GM04503 (cell line): ENCODE results near the gene SETX.

Experiments used
- DNase-seq: peaks from one replicate; pipeline ENCODE4 v3.0.0-alpha.2; 2012; ENCODE audit warnings: low read depth

The SETX gene

DNA sequence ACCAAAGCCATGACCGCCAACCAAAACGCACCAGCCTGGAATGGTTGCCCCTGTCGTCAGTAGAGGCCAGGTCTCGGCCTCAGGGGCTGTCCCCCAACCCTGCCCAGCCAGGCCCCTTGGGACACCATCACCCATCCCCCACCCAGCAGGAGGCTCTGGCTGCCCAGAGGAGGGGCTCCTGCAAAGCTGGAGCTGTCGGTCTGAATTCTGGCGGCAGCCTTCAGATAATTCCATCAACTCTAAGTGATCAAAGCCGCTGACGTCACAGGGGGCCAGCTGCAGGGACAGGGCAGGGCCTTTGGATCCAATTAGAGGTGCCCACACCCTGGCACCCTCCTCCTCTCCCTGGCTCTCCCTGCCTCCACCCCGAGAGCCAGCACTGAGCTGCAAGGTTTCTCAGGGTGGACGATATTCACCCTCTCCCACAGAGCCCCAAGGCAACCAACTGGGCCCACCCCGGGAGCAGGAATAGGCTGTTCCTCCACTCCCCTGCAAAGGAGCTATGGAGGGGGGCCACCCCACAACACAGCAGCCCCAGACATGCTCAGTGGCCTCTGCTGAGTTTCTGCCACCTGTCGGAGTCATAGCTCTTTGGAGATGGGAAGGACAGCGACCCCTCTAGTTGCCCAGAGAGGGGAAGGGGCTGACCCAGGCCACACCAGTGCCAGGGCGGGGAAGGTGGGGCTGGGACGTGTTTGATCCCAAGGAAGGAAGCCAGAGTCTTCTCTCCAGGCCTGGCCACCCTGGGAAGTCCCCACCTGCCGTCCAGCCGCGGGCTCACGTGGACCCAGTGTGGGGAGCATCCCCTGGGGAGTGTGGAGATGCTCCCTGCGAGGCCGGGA, 114.6 kb downstream of the SETX start:
- DNase-seq, result no peak

DNA sequence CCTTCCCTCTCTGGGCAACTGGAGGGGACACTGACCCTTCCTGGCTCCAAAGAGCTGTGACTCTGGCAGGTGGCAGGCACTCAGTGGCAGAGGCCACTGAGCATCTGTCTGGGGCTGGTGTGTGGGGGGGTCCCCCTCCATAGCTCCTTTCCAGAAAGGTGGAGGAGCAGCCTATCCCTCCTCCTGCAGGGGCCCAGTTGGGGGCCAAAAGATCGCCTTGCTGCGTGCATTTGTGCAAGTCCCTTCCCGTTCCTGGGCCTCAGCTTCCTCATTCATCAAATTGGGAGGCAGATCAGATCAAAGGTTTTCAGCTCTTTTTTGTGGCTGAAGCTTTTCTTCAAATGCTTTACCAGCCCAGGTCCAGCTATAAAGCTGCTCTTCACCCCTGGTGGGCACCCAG, 115.3 kb downstream of the SETX start:
- DNase-seq, result no peak

DNA sequence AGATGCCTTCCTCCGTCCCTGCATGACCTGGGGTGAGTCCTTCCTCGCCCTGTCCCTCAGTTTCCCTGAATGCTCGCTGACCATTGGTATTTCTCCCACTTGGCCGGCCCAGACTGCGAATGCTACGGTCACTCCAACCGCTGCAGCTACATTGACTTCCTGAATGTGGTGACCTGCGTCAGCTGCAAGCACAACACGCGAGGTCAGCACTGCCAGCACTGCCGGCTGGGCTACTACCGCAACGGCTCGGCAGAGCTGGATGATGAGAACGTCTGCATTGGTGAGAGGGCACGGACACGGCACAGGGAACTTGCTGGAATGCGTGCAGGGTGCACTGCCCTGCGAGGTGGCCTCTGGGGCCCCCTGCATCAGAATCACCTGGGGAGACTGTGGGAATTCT, 115.8 kb downstream of the SETX start:
- no peak for DNase-seq

DNA sequence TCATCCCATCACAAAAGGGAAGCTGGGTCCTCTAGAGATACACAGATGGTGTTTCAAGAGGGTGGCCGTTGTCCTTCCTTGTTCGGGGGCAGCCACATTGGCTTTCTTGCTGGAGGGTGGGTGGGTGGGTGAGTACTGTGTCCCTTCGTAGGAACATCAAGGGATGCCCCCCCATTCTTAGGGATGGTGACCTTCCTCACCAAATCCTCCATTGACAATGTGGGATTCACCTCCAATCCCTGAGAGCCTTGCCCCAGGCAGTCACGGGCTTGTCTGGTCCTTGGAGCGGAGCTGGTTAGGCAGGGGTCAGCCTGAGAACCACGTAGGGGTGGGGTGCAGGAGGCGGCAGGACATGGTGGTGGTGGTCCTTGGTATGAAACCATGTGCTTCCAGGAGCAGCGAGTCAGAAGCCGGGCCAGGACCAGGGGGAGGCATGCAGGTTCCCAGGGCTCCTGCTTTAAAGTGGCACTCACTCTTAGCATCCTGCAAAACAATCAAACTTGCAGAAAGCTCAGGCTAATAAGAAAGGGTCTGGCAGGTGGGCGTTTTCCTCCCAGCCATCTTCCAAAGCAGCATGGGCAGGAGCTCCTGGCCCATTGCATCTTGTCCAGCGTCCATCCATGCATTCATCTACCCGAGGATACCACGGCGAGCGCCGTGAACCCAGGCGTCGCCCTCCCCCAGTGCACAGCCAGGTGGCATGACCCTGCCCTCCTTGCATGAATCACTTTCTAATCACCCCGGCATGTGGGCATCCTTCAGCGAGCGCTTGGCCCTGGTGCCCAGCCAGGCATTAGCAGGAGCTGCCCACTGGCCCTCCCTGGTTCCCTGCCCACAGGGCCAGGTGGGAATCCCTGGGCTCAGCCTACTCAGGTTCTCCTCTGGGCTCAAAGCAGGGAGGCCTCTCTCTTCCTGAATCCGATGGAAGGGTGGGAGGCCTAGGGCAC, 116.5 kb downstream of the SETX start:
- no peak for DNase-seq

DNA sequence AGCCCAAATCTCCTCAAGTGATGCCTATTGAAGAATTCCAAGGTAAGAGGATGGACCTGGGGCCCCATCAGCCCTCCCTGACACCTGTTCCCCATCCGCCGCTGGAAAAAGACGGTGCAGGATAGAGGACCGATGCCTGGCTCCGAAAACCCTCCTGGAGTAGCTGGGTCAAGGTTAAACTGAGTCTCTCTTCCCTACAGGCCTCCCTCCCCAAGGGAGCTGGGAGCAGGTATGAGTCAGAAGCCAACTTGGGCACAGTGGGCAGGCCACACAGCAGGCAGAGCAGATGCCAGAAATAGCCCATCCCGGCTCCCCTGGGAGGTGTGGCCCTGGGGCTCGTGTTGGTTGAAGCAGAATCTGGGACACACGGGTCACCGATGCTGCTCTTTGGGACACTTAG, 117.3 kb downstream of the SETX start:
- DNase-seq, result no peak

DNA sequence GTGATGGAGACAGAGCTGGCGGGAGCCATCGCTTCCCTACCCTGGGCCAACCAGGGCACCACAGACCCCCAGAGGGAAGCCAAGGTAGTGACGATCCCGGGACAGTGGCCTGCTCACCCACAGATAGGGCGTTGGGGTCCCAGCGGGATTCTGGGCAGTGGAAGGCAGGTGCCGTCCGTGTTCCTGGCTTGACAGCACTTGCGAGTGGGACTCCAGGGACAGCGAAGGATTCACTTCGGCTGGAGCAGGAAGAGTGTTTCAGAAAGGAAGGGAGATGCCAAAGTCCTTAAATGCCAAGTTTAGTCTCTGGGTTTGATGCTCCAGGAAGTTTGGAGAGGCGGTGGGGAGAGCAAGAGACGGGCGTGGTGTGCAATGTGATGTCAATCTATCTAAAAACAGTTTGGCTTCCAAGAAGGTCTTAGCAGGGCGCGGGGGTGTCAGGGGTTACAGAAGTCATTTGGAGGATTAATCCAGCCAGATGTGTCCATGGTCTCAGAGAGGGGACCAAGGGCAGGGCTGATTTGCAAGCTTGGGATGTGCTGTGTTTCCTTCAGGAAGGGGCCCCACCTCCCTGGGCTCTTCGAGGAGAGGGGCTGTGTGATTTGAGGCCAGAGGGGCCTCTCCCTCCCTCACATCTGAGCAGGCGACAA, 118.0 kb downstream of the SETX start:
- no peak for DNase-seq

DNA sequence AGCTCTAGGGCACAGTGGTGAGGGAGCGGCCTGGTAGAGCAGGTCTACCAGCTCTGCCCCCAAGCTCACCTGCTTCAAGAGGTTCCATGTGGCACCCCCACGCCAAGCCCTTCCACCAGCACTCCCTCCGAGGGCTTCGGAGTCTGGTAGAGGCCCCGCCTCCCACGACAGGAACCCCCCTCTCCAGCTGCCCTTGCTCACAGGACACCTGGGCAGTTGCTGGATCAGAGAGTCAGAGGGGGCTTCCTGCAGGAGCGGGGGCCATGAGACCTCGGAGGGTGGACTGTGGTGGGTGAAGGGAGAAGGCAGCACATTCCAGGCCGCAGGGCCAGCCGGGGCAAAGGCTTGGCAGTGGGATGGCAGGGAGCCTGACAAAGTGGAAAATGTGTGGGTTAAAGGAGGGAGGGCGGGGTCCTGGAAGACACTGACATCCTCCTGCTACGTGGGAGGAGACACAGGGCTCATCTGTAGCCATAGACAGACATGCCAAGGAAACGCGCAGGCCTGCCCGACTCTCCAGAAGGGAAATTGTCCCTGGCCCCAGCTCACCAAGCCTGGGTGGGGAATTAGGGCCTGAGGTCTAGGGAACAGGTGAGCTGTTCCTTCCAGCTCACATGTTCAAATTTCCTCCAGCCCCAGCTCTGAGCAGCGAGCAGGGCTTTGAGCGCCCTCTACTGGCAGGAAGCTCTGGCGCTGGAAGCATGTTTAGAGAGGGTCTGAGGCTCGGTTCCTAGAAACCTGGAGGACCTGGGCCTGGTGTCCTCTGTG, 118.7 kb downstream of the SETX start:
- DNase-seq, result no peak

DNA sequence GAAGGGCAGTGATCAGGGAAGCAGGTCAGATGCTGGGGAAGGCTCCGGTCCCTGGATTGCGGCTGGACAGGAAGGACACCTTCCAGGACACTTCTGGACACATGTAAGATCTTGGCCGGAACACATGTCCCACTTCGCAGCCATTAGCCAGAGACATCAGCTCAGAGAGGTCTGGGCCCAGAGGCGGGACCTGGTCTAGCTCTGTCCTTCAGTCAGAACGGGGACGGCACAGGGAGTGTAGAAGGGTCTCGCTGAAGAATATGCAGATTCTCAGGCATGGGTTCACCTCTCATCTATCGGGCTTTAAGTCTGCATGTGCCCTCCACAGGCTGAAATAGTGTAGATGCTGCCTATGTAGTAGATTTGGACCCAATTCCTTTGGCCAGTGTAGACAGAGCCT, 119.7 kb downstream of the SETX start:
- no peak for DNase-seq

DNA sequence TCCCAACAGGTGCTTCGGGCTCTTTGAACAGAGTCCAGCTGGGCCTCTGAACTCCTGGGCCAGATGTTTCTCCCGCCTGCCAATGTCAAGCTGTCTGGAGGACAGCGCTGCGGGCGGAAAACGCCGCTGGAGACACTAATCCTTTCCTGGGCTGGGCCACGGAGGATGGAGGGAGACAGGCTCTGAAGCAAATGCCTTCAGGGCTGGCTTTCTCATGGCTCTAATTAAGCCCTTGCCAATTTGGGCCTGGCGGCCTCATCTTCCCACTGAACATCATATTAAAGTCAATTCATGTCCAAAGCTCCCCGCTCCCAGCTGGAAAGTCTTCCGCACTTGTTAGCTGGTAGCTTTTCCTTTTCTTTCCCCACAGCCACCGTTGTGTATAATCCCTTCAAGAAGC, 120.3 kb downstream of the SETX start:
- DNase-seq, result no peak

DNA sequence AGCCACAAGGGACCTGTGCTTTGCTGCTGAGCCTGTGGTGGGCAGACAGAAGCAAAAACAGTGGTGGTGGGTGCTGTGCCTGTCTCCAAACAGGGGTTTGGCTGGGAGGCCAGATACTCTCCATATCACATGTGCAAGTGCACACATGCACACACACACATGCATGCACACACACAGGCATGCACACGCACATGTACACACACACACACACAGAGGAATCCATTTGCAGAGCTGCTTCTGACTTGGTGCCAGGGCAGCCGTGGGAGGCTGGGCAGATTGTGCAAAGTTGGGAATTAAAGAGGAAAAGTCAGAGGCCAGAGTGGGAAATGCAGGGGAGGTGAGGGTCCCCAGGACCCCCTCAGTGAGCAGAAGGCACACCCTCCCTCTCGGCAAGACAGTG, 121.6 kb downstream of the SETX start:
- DNase-seq, result no peak

DNA sequence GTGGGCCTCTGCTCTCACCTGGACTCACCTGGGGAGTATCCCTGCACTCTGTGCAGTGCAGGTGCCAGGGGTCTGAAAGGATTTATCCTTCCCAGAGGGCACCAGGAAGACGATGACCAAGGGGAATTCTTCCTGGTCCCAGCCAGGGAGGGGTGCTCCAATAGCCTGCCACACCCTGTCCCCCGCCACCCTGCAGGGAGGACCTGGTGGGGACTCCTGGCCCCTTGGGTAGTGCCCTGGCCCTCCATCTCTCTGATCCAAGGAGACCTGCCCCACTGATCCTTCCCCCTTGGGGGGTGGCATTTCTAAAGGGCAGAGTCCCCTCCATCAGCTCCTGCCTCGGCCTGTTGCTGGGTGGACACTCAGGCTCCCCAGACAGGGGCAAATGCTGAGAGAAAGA, 122.3 kb downstream of the SETX start:
- no peak for DNase-seq

DNA sequence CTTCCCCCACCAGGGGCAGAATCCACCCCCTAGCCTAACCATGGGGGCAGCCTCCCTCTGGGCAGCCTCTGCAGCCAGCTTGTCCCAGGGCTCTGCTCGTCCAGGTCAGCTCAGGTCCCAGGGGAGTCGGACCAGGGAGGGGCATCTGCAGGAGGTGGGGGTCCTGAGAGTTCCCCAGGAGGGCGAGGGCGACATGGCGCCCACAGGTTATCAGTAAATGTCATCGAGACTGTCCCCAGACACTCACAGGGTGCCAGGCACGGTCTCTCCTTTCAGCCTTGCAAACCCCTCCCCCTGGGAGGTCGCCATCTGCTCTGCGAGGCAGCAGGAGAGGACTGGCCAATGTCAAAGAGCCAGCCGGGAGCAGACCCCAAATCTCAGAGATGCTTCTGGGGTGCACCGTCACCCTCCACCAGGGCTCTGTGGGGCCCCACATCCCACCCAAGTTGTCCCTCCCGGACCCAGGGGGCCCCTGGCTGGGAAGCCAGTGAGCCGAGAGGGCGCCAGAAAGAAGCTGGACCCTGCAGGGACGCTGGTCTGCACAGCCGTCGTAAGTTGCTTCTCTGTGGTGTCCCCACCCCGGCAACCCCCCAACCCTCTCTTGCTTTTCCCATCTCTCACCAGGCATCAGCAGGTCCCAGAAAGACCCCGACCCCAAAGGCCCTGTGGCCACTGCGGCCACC, 123.6 kb downstream of the SETX start:
- no peak for DNase-seq

DNA sequence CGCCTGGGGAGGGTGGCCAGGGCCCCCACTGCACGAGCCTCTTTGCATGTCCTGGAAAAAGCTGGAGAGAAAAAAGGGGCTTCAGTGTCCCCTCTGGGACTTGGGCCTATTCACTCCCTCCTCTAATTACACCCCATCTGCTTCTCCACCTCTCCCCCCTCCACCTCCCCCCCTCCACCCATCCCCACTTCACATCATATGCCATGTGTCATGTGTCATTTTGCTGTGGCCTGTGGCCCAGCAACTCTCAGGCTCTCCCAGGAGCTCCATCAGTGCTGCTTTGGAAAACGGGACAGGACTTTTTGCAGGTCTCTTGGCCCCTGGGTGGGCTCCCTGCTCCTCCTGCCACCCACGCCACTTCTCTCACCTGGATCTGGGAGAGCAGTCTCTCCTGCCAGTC, 124.2 kb downstream of the SETX start:
- DNase-seq, result no peak

DNA sequence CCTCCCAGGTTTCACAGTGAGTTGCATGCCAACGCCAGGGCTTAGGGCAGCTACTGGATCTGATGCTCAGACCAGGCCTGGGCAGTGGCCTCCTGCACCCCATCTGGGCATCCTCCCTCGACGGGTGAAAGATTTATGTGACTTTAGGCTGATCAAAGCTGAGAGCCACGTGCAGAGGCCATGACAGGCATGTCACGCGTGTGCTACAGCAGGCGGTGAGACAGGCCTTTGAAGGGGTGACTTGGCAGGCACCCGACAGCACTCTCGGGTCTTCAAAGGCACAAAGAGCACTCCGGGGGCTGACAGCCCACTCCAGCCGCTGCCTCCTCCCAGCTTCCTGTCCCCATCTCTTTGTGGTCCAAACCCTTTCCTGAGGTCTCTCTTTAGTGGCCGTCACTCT, 126.7 kb downstream of the SETX start:
- DNase-seq, result no peak

DNA sequence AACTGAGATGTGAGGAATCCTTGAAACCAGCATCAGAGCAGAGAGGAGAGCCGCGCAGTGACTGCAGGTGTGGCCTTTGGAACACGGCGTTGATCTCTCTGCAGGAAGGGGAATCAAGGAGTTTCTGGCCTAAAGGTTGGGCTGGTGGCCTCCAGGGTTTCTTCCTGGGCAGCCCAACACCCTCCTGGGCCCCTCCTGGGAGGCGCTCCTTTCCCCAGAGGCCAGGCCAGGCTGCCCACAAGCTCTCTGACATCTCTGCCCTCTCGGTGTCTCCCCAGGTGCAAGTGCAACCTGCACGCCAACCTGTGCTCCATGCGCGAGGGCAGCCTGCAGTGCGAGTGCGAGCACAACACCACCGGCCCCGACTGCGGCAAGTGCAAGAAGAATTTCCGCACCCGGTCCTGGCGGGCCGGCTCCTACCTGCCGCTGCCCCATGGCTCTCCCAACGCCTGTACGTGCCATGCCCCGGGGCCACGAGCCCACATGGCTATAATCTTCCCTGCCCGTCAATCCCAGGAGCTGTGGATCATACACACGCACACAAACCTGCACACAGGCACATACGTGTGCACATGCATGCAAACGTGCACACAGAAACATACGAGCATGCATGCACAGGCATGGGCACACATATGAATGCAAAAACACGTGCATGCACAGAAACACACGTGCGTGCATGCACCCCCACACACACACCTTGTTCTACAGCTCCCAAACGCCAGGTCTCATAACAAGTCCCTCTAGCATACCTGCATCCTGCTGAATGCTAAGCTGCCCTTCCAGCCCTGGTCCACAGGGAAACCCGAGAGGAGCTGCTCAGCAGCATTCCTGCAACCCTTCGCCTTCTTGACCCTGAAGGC, 128.0 kb downstream of the SETX start:
- DNase-seq, result no peak

DNA sequence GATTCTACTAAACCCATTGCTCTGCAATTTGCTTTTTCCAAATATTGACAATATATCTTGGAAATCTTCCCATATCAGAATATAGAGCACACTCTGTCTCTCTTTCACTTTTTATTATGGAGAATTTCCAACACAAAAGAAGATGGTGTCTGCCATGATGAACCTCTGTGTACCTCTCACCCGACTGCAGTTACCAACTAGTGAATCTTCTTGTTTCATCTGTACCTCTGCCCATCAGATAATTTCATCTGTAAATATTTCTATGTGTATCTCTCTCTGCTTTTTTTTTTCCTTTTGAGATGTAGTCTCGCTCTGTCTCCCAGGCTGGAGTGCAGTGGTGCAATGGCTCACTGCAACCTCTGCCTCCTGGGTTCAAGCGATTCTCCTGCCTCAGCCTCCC, 130.1 kb downstream of the SETX start:
- DNase-seq, result no peak

DNA sequence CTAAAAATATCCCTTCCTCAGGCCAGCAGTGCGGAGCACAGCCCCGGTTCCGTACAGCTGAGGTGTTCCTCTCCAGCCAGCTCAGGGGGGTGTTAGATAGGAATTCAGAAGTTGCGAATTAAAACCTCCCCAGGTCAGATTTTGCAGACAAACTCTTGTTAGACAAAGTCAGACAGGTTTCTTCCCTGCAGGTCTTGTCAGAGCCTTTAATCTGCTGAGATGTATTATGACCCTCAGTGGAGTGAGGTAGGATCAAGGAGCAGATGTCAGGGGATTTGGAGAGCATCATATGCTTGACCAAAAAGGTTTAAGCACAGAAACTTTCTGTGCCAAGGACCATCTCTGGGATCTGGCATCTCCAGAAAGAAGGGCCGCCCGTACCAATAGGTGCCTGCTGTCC, 132.8 kb downstream of the SETX start:
- no peak for DNase-seq

DNA sequence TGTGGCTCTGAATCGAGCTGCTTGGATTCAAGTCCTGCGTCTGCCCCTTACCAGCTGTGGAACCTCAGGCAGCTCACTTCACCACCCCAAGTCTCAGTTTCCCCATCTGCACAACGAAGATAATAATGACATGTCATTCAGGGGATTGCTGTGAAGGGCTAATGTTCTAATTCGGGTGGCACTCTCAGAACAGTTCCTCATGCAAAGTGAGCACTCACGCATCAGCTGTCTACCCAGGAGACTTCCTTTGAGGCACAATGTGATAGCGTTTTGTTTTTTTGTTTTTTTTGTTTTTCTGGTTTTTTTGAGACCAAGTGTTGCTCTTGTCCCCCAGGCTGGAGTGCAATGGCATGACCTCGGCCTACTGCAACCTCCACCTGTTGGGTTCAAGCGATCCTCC, 136.6 kb downstream of the SETX start:
- DNase-seq, result no peak

DNA sequence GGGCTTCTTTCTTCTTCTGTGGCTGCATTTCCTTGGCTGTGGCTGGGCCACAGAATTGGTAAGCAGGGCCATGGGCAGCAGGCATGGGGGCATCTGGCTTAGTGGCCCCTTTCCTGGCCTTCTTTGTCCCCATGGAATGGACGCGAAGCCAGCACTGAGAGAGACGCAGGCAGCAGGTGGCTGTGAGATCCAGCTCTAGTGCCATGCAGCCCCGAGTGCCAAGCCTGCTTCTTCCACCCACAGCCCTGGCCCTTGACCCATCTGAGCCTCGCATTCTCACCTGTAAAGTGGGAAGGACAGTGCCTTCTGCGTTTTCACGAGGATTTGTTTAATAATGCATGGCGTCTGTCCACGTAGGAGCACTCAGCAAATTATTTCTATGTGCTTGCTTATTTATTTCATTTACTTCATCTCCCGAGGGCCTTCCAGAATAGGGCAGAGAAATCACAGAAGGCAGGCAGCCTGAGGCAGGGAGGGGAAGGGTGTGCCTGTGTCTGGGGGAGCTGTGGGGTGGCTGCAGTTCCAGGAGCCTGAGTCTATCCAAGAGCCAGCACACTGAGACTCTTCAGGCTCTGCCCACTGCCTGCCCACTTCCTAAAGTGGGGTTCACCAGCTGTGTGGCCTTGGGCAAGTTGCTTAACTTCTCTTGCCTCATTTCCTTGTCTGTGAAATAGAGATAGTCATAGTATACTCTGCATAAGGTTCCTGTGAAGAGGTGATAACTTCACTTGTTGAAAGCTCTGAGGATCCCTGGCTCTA, 137.7 kb downstream of the SETX start:
- no peak for DNase-seq
